ENCODE results near the gene GALNTL6.

GALNTL6 gene

DNA sequence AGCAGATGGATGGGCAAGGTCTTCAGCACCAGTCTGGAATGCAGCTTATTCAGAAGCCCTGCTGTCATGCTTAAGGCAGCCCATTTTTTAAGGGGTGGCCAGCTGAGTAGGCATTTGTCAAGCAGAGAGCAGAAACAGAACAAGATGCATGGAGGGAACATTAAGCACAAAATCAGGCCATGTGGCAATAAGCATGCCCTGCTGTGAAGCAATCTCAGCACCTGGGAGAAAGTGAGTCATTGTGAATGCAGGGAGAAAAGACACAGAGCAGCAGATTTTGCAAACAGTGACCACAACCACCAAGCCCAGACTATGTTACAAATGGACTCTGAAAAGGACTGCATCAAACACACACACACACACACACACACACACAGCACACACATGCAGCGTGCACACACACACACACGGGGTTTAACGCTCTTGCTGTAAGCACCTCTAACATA lies 1261.3 kb downstream of the GALNTL6 start:
- DNase-seq (ENCODE audit: low read depth): no peak

DNA sequence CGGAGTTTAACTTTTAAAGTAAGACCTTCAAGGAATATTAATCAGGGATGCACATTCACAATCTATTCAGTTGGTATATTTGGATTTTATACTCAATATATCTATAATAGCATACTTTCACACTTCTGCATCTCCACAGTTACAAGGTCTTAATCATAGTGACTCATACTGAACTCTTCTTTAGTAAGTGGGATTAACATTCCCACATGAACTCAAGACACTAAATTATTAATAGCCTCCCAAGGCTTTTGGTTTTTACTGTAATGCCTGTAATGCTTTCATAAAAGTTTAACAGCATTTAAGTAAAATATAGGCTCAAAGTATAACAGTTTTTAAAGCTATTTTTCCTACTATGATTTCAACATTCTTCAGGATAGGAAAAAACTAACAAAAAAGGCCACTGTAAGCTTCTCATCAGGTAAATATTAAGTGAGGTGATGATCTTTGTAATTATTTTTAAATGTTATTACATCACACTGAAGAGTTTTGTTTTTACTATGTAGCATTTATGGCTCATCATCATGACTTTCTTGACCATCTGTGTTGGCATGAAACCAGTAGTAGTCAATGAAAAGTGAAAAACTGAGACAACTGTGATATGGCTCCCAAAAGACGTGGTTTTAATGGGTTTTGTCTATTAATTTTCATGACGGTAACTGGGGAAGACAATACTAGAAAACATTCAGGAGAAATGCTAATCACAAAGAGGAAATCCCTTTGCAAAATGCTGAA lies 1263.9 kb downstream of the GALNTL6 start:
- DNase-seq (ENCODE audit: low read depth): no peak

GRCh38 chr4:173088144-173088543 lies 1274.9 kb downstream of the GALNTL6 start:
- DNase-seq (ENCODE audit: low read depth): no peak
